Ascending aorta (tissue), 2 donors: Measurements from ENCODE around the gene OLFML2B. TPM values are rescaled to one million over a fixed set of nuclear protein-coding genes. Genes with fewer than 3 reads are reported as not detected.

Experiments
- DNase-seq, 2 donors: peaks; one replicate each; pipeline ENCODE4 v3.0.0-alpha.2; 2019; ENCODE audit warnings: low spot score in 2 of 2
- H3K27ac ChIP-seq, 2 donors: fragments of 200-600 bp; sonication (generic); one replicate each; pipeline ENCODE4 v1.5.1; 2016 to 2017; ENCODE audit warnings: mild to moderate bottlenecking in 1 of 2
- H3K27me3 ChIP-seq: fragments of 200-600 bp; sonication (generic); one replicate; pipeline ENCODE4 v1.5.1; 2017
- H3K36me3 ChIP-seq, 2 donors: fragments of 200-600 bp; sonication (generic); one replicate each; pipeline ENCODE4 v1.5.1; 2016
- H3K4me1 ChIP-seq, 2 donors: fragments of 200-600 bp; sonication (generic); one replicate each; pipeline ENCODE4 v1.5.1; 2016 to 2017; ENCODE audit warnings: mild to moderate bottlenecking in 1 of 2
- H3K4me3 ChIP-seq, 2 donors: fragments of 200-600 bp; sonication (generic); one replicate each; pipeline ENCODE4 v1.5.1; 2016 to 2017; ENCODE audit warnings: mild to moderate bottlenecking in 1 of 2
- H3K9me3 ChIP-seq, 2 donors: fragments of 200-600 bp; sonication (generic); one replicate each; pipeline ENCODE4 v1.5.1; 2016
- intact Hi-C: fragments of 100-400 bp; cut with DNase I; formaldehyde crosslinking; loops from one replicate; pipeline ENCODE4 v1.15.1; 2023
- total RNA-seq: library from RNA; depleted of rRNA; stranded (reverse); fragments of >200 nt; gene quantifications from one replicate; pipeline ENCODE4 v1.1.0, GENCODE V29; 2016
- TF ChIP-seq, protein P1 (sequence below), 3 experiments: fragments of 200-600 bp in 2 of 3; fragments of 450-650 bp in 1 of 3; sonication (generic) in 2 of 3; IDR thresholded peaks; one replicate each; pipeline ENCODE4 v1.5.1; 2016 to 2019; ENCODE audit warnings: antibody characterized with exemption in 3 of 3, mild to moderate bottlenecking in 1 of 3, moderate library complexity in 1 of 3

The OLFML2B gene
- total RNA-seq, 1 donor from 2014 or later = 79.7 TPM

DNA sequence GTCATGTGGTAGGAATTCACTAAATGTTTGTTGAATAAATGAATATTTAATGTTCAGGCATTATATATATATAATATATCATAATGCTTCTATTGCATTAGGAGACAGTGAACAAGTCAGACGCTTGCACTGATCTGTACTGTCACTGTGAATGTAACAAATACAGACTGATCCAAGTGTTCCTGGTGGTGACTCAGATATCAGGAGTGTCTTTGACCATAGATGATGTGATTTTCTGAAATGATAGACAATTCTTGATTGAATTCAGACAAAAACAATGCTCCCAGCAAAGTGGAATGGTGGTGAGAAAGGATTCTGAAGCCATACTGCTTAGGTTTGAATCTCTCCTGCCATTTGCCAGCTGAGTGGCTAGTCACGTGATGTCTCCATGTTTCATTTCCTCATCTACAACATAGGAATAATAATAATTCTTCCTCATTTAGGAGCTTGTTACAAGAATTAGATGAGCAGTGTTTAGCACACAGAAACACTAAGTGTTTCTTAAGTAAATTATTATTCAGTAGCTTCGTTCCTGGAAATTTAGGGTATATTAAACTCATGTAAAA is 71.0 kb downstream of the OLFML2B start:
- H3K4me3 ChIP-seq = no peak overlapping the region
- no peak overlapping the region for H3K27ac ChIP-seq
- H3K4me1 ChIP-seq = peaks cover 0 to 13% of the 10 kb centered on the region in 2 donors
- TF ChIP-seq, protein P1, sequence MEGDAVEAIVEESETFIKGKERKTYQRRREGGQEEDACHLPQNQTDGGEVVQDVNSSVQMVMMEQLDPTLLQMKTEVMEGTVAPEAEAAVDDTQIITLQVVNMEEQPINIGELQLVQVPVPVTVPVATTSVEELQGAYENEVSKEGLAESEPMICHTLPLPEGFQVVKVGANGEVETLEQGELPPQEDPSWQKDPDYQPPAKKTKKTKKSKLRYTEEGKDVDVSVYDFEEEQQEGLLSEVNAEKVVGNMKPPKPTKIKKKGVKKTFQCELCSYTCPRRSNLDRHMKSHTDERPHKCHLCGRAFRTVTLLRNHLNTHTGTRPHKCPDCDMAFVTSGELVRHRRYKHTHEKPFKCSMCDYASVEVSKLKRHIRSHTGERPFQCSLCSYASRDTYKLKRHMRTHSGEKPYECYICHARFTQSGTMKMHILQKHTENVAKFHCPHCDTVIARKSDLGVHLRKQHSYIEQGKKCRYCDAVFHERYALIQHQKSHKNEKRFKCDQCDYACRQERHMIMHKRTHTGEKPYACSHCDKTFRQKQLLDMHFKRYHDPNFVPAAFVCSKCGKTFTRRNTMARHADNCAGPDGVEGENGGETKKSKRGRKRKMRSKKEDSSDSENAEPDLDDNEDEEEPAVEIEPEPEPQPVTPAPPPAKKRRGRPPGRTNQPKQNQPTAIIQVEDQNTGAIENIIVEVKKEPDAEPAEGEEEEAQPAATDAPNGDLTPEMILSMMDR (IDR thresholded peaks at IDR 0.05) = no peak
- H3K27me3 ChIP-seq = no peaks in the 10 kb centered on the region
- DNase-seq = no peak
- intact Hi-C loops = no loop called here
- no peaks in the 10 kb centered on the region for H3K36me3 ChIP-seq
- no peaks in the 10 kb centered on the region for H3K9me3 ChIP-seq

GRCh38 chr1:161951646-161952045 is 72.0 kb downstream of the OLFML2B start:
- no peak overlapping the region for H3K27ac ChIP-seq
- TF ChIP-seq, protein P1 (IDR thresholded peaks at IDR 0.05) = no peak
- no peaks in the 10 kb centered on the region for H3K36me3 ChIP-seq
- no peaks in the 10 kb centered on the region for H3K27me3 ChIP-seq
- H3K4me3 ChIP-seq = no peak overlapping the region
- no peak for DNase-seq
- H3K9me3 ChIP-seq = no peaks in the 10 kb centered on the region
- intact Hi-C loops = no loop called here
- H3K4me1 ChIP-seq = peaks cover 0 to 13% of the 10 kb centered on the region in 2 donors

DNA sequence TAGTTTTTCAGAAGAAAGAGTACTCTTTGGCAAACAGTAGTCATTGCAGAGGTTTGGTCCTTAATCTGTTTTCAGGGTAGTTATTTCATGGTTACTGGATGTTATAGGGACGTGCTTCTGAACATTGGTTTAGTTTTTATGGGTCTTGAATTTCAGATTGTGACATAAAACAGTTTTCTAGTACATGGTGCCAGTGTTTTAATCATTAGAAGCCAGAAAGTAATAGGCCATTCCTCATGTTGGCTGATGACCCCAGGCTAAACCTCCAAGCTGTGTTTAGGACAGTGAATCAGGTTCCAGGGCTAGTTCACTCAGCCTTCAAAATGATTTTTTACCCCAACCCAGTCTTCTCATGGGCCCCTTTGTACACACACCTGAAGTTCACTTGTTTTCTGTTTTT is 73.3 kb downstream of the OLFML2B start:
- intact Hi-C loops = no loop called here
- H3K36me3 ChIP-seq = no peaks in the 10 kb centered on the region
- no peak overlapping the region for H3K4me3 ChIP-seq
- H3K27me3 ChIP-seq = no peaks in the 10 kb centered on the region
- DNase-seq = no peak
- TF ChIP-seq, protein P1 (IDR thresholded peaks at IDR 0.05) = no peak
- peaks cover 0 to 13% of the 10 kb centered on the region in 2 donors for H3K4me1 ChIP-seq
- no peak overlapping the region for H3K27ac ChIP-seq
- no peaks in the 10 kb centered on the region for H3K9me3 ChIP-seq

DNA sequence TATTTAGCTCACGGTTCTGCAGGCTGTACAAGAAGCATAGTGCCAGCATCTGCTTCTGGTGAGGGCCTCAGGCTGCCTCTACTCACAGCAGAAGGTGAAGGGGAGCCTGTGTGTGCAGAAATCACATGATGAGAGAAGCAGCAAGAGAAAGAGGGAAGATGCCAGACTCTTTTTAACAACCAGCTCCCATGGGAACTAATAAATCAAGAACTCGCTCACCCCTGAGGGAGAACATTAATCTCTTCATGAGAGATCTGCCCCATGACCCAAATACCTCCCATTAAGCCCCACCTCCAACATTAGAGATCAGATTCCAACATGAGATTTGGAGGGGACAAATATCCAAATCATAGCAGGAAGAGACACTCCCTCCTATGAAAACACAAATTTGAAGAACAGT is 74.1 kb downstream of the OLFML2B start:
- no peak overlapping the region for H3K27ac ChIP-seq

GRCh38 chr1:161948435-161948834 is 75.2 kb downstream of the OLFML2B start:
- Histone ChIP-seq H3K36me3 (no peaks in the 10 kb centered on the region), H3K27ac (no peak overlapping the region), H3K9me3 (no peaks in the 10 kb centered on the region), H3K4me3 (no peak overlapping the region), H3K27me3 (no peaks in the 10 kb centered on the region), H3K4me1 (no peaks in the 10 kb centered on the region)
- TF ChIP-seq, protein P1 (IDR thresholded peaks at IDR 0.05) = no peak
- no peak for DNase-seq
- intact Hi-C loops = no loop called here

More for the DNA sequence above, 74.1 kb downstream of the OLFML2B start:
- Histone ChIP-seq H3K36me3 (no peaks in the 10 kb centered on the region), H3K4me1 (peaks cover 0 to 8% of the 10 kb centered on the region in 2 donors), H3K27me3 (no peaks in the 10 kb centered on the region), H3K9me3 (no peaks in the 10 kb centered on the region), H3K4me3 (no peak overlapping the region)
- intact Hi-C loops = no loop called here
- TF ChIP-seq, protein P1 (IDR thresholded peaks at IDR 0.05) = no peak
- no peak for DNase-seq
